Body of pancreas (tissue), 4 donors: ENCODE measurements around the gene MYZAP. TPM values are rescaled to one million over a fixed set of nuclear protein-coding genes. Genes with fewer than 3 reads are reported as not detected.
A peak's percentile ranks its signal among the peaks of the same experiment; 100 is the strongest.

ENCODE experiments used
- ATAC-seq: fragments of 150-250 bp; one replicate; pipeline ENCODE4 v1.9.1; 2016
- DNase-seq, 4 donors: peaks; one replicate each; pipeline ENCODE4 v3.0.0-alpha.2; 2019
- H3K27ac ChIP-seq, 4 donors: fragments of 200-600 bp; sonication (generic); 1 replicate in 3 of 4; 2 replicates in 1 of 4; pipeline versions ENCODE4 v1.5.1 to v1.6.1; 2016 to 2019; ENCODE audit warnings: mild to moderate bottlenecking in 1 of 4, mixed read lengths in 1 of 4, moderate library complexity in 1 of 4
- H3K27me3 ChIP-seq, 2 donors: fragments of 200-600 bp; sonication (generic); one replicate each; pipeline ENCODE4 v1.6.0; 2016; ENCODE audit warnings: mild to moderate bottlenecking in 1 of 2
- H3K36me3 ChIP-seq, 2 donors: fragments of 200-600 bp; sonication (generic); replicated peaks in 1 of 2; 2 replicates each; pipeline ENCODE4 v1.5.1; 2016; ENCODE audit warnings: low read depth in 2 of 2; ENCODE audit not compliant: insufficient read depth in 1 of 2
- H3K4me1 ChIP-seq: fragments of 200-600 bp; sonication (generic); one replicate; pipeline ENCODE4 v1.6.0; 2016
- H3K4me3 ChIP-seq, 2 donors: fragments of 200-600 bp; sonication (generic); 1 replicate in 1 of 2; 2 replicates in 1 of 2; pipeline ENCODE4 v1.5.1; 2016 to 2019
- H3K9me3 ChIP-seq, 3 donors: fragments of 200-600 bp; sonication (generic); 1 replicate in 2 of 3; 2 replicates in 1 of 3; pipeline ENCODE4 v1.5.1; 2016
- POLR2A ChIP-seq, 3 donors: fragments of 450-650 bp; IDR thresholded peaks; one replicate each; pipeline ENCODE4 v1.6.1; 2016; ENCODE audit warnings: antibody characterized with exemption in 3 of 3, mild to moderate bottlenecking in 2 of 3
- WGBS, 2 donors: methylation state at CpG; one replicate each; pipeline ENCODE4 v1.1.5; 2017; 5-methylcytosine and 5-hydroxymethylcytosine counted together
- intact Hi-C: fragments of 100-400 bp; cut with DNase I; formaldehyde crosslinking; loops from one replicate; pipeline ENCODE4 v1.15.1; 2023
- total RNA-seq, 2 donors: library from RNA; depleted of rRNA; stranded (reverse); fragments of >200 nt; gene quantifications; one replicate each; pipeline ENCODE4 v1.1.0, GENCODE V29; 2016
- TF ChIP-seq, protein P1 (sequence below), 7 experiments: fragments of 450-650 bp in 4 of 7; fragments of 200-600 bp in 3 of 7; sonication (generic) in 3 of 7; IDR thresholded peaks; one replicate each; pipeline ENCODE4 v1.5.1; 2016 to 2019; ENCODE audit warnings: antibody characterized with exemption in 7 of 7

Gene MYZAP
- total RNA-seq, 2 donors from 2014 or later: 10.9 to 16.3 TPM

DNA sequence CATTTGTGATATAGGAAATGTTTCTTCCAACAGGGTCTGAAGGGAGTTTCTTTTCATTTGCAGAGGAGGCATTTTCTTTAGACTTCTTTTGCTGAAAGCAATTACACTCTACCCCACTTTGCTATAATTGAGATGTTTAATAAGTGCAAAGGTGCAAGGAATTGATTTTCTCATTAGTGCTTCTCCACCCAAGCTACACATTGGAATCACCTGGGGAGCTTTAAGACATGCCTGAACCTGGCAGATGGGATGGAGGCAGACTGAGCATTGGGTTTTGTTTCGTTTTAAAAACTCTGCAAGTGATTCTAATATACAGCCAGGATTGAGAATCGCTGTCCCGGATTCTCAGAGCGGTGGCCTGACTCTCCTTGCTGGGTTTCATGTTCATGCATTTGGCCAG, 52.1 kb downstream of the MYZAP start:
- TF ChIP-seq, protein P1, sequence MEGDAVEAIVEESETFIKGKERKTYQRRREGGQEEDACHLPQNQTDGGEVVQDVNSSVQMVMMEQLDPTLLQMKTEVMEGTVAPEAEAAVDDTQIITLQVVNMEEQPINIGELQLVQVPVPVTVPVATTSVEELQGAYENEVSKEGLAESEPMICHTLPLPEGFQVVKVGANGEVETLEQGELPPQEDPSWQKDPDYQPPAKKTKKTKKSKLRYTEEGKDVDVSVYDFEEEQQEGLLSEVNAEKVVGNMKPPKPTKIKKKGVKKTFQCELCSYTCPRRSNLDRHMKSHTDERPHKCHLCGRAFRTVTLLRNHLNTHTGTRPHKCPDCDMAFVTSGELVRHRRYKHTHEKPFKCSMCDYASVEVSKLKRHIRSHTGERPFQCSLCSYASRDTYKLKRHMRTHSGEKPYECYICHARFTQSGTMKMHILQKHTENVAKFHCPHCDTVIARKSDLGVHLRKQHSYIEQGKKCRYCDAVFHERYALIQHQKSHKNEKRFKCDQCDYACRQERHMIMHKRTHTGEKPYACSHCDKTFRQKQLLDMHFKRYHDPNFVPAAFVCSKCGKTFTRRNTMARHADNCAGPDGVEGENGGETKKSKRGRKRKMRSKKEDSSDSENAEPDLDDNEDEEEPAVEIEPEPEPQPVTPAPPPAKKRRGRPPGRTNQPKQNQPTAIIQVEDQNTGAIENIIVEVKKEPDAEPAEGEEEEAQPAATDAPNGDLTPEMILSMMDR (IDR thresholded peaks at IDR 0.05): no peak
- no peak for TF ChIP-seq POLR2A (IDR thresholded peaks at IDR 0.05)

DNA sequence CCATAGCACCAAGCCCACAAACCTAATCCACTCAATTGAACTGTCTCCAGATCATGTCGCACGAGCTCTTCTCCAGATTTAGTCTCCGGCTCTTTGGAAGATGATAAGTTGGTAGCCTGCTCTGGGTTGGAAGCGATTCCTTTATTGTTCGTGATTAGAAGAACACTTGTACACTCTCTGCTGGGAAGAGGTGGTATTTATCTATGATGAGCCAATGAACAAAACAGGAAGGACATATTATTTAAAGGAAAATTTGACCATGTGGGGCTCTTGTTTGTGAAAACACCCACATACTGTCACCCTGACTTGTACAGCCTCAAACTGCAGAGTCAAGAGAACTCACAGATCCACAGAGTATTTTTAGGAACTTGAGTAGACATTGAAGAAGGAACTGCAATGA, 54.4 kb downstream of the MYZAP start:
- Histone ChIP-seq H3K36me3 (no peaks in the 10 kb centered on the region), H3K27ac (no peak overlapping the region), H3K27me3 (no peaks in the 10 kb centered on the region), H3K4me3 (no peak overlapping the region), H3K9me3 (no peaks in the 10 kb centered on the region), H3K4me1 (peaks cover 22% of the 10 kb centered on the region)
- ATAC-seq (no peak), DNase-seq (no peak)
- TF ChIP-seq, protein P1 (IDR thresholded peaks at IDR 0.05): no peak
- no peak for TF ChIP-seq POLR2A (IDR thresholded peaks at IDR 0.05)
- intact Hi-C loops: no loop called here
- WGBS, 2 donors: 93 to 96% methylated on average over 5 of the region's 5 CpGs

More for the DNA sequence above, 52.1 kb downstream of the MYZAP start:
- Histone ChIP-seq H3K27me3 (no peaks in the 10 kb centered on the region), H3K4me3 (no peak overlapping the region), H3K36me3 (peaks cover 0 to 12% of the 10 kb centered on the region in 2 donors), H3K27ac (no peak overlapping the region), H3K4me1 (peaks cover 22% of the 10 kb centered on the region), H3K9me3 (no peaks in the 10 kb centered on the region)
- 91 to 93% methylated on average over 4 of the region's 4 CpGs for WGBS, 2 donors
- ATAC-seq: no peak
- DNase-seq: no peak
- intact Hi-C loops: no loop called here

DNA sequence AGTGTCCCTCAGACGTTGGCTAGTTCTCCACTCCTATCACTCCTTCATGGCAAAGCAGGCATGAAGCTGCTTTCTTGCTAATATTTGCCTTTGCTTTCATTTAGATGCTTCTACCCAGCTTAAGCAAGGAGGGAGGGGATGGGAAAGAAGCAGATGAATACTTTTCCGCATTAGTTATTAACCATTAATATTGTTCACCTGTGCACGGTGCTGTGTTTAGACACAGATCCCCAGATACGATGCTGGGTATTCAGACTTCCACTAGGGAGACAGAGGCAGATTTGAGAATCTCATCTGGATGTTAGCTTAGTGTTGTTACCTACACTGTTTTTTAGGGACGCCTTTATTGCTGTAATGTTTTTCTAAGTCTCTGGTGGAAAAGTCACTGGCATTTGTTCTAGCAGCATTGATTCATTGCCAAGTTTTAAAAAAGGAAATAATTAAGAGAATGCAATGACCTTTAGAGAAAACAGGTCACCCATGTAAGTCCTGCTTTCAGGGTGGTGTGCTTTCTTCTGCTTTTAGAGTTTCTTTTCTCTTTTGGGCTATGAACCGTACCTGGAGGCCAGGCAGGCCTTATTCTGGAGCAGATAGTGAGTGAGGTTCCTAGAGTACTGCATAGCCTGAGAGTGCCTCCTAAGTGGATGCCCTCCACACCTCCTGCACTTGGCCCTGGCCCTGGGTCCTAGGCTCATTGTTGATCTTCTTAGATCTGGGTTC, 55.5 kb downstream of the MYZAP start:
- Histone ChIP-seq H3K36me3 (no peaks in the 10 kb centered on the region), H3K4me1 (peaks cover 22% of the 10 kb centered on the region), H3K27ac (peak overlapping the region in 3 of 4 donors; percentile 43 to 60 (median 52)), H3K9me3 (no peaks in the 10 kb centered on the region), H3K4me3 (no peak overlapping the region), H3K27me3 (no peaks in the 10 kb centered on the region)
- no peak for TF ChIP-seq POLR2A (IDR thresholded peaks at IDR 0.05)
- TF ChIP-seq, protein P1 (IDR thresholded peaks at IDR 0.05): no peak
- DNase-seq: no peak
- WGBS, 2 donors: 13 to 17% methylated on average over 6 of the region's 6 CpGs
- intact Hi-C loops: no loop called here
- ATAC-seq: peak; percentile 22

DNA sequence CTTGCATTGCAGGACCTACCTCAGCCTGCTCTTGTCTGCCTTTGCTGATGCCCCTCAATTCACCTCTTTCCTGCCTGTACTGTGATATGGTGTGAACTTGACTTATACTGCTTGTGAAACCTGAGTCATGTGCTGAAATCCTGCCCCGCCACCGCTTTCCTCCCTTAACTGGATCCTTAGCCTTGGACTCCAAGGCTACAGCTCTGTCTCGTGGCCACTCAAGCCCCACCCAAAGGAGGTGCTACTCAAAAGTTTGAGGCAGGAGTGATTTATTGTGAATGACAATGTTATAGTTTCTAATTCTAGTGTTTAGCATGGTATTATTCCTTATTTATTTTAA, 56.1 kb downstream of the MYZAP start:
- TF ChIP-seq, protein P1 (IDR thresholded peaks at IDR 0.05): no peak
- no peak for TF ChIP-seq POLR2A (IDR thresholded peaks at IDR 0.05)
- Histone ChIP-seq H3K36me3 (no peaks in the 10 kb centered on the region), H3K9me3 (no peaks in the 10 kb centered on the region), H3K27me3 (no peaks in the 10 kb centered on the region), H3K4me1 (peaks cover 22% of the 10 kb centered on the region), H3K4me3 (no peak overlapping the region), H3K27ac (peak overlapping the region in 3 of 4 donors; percentile 43 to 60 (median 52))
- WGBS, 2 donors: 32 to 42% methylated on average over 3 of the region's 3 CpGs
- DNase-seq (peak; percentile 41 to 66 (median 53)), ATAC-seq (peak; percentile 75)
- intact Hi-C loops: no loop called here

DNA sequence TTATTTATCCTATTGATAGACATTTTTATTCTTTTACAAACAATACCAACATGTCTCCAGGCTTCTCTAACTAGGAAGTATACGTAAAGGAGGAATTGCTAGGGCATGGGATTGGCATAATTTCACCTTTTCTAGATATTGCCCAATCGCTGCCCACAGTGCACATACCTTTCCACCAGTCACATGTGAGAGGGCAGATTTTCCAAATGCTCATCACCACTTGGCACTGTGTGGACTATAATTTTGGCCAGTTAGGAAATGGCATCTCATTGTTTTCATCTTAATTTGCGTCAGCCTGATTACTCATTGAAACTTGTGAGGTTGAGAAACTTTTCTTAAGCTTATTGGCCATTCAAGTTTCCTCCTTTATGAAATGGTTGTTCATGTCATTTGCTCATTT, 57.4 kb downstream of the MYZAP start:
- ATAC-seq: no peak
- Histone ChIP-seq H3K27me3 (no peaks in the 10 kb centered on the region), H3K27ac (no peak overlapping the region), H3K36me3 (no peaks in the 10 kb centered on the region), H3K9me3 (no peaks in the 10 kb centered on the region), H3K4me1 (peaks cover 22% of the 10 kb centered on the region), H3K4me3 (no peak overlapping the region)
- TF ChIP-seq, protein P1 (IDR thresholded peaks at IDR 0.05): no peak
- TF ChIP-seq POLR2A (IDR thresholded peaks at IDR 0.05): no peak
- no peak for DNase-seq
- intact Hi-C loops: no loop called here
- 94 to 99% methylated on average over 3 of the region's 3 CpGs for WGBS, 2 donors
